PC-3 (cell line): ENCODE measurements around the gene CNOT6L. TPM values are rescaled to one million over a fixed set of nuclear protein-coding genes. Genes with fewer than 3 reads are reported as not detected.

Experiments
- total RNA-seq: library from RNA; depleted of rRNA; stranded (reverse); fragments of >200 nt; gene quantifications from 2 replicates; pipeline ENCODE4 v1.2.3, GENCODE V29; 2014; rRNA removed

The CNOT6L gene
- total RNA-seq, 1 experiment from 2014 or later = 2.6 TPM

Other genes with a start within 250 kb of the CNOT6L start
- not detected in 2 replicates for gene CXCL13, start 213.5 kb downstream of the CNOT6L start, total RNA-seq
- gene MRPL1, start 43.5 kb upstream of the CNOT6L start, total RNA-seq = 16.7 and 23.0 TPM in 2 replicates
- gene FRAS1, start 238.0 kb upstream of the CNOT6L start, total RNA-seq = 3.4 and 5.5 TPM in 2 replicates